HG02870 (cell line): ENCODE measurements around the gene PPP2R1A.
"Not testable (repeated sequence)": the region's sequence is repeated elsewhere in the genome, so short reads cannot be mapped to it uniquely, and the experiment has no call there.

ENCODE experiments used
- ATAC-seq: cut with Tn5 transposase; IDR thresholded peaks from one replicate; pipeline ENCODE4 v1.9.1; 2021; ENCODE audit warnings: mild to moderate bottlenecking, moderate library complexity; ENCODE audit not compliant: unreplicated experiment

Gene PPP2R1A

GRCh38 chr19:52237771-52238400 is 48.0 kb downstream of the PPP2R1A start:
- no peak for ATAC-seq

GRCh38 chr19:52244021-52244420 is 54.2 kb downstream of the PPP2R1A start:
- ATAC-seq = no peak

- no peak for ATAC-seq
These were observed 58.4 kb downstream of the PPP2R1A start for GRCh38 chr19:52248241-52248640.

GRCh38 chr19:52258426-52258825 is 68.6 kb downstream of the PPP2R1A start:
- ATAC-seq = no peak

- not testable (repeated sequence) for ATAC-seq
These were observed 75.7 kb downstream of the PPP2R1A start for GRCh38 chr19:52265556-52265955.

- ATAC-seq = peak; percentile 95
These were observed 79.7 kb downstream of the PPP2R1A start, which contains the start of gene ZNF766 for GRCh38 chr19:52269338-52270261. Gene ZNF766 (plus strand): TSS chr19:52269587. CDS start chr19:52269614, 27 bp downstream.

GRCh38 chr19:52270266-52270885 is 80.5 kb downstream of the PPP2R1A start:
- ATAC-seq = no peak

GRCh38 chr19:52273301-52273700 is 83.4 kb downstream of the PPP2R1A start:
- ATAC-seq = no peak

GRCh38 chr19:52274191-52274590 is 84.3 kb downstream of the PPP2R1A start:
- no peak for ATAC-seq

GRCh38 chr19:52275988-52276387 is 86.1 kb downstream of the PPP2R1A start:
- ATAC-seq = no peak

- ATAC-seq = no peak
These were observed 87.6 kb downstream of the PPP2R1A start for GRCh38 chr19:52277471-52277870.
